GM21447 (cell line): ENCODE measurements around the gene ZNF8.
"Not testable (repeated sequence)": the region's sequence is repeated elsewhere in the genome, so short reads cannot be mapped to it uniquely, and the experiment has no call there.

Experiments
- ATAC-seq: cut with Tn5 transposase; IDR thresholded peaks from one replicate; pipeline ENCODE4 v1.9.1; 2021; ENCODE audit not compliant: unreplicated experiment

Gene ZNF8

DNA sequence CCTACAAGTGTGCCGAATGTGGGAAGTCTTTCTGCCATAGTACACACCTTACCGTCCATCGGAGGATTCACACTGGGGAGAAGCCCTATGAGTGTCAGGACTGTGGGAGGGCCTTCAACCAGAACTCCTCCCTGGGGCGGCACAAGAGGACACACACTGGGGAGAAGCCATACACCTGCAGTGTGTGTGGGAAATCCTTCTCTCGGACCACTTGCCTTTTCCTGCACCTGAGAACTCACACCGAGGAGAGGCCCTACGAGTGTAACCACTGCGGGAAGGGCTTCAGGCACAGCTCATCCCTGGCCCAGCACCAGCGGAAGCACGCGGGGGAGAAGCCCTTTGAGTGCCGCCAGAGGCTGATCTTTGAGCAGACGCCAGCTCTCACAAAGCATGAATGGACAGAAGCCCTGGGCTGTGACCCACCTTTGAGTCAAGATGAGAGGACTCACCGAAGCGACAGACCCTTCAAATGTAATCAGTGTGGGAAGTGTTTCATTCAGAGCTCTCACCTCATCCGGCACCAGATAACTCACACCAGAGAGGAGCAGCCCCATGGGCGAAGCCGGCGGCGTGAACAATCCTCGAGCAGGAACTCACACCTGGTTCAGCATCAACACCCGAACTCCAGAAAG is 16.1 kb downstream of the ZNF8 start:
- no peak for ATAC-seq

GRCh38 chr19:58296104-58296503 is 17.3 kb downstream of the ZNF8 start:
- no peak for ATAC-seq

- ATAC-seq = no peak
Observed at GRCh38 chr19:58300620-58301019, 21.9 kb downstream of the ZNF8 start.

DNA sequence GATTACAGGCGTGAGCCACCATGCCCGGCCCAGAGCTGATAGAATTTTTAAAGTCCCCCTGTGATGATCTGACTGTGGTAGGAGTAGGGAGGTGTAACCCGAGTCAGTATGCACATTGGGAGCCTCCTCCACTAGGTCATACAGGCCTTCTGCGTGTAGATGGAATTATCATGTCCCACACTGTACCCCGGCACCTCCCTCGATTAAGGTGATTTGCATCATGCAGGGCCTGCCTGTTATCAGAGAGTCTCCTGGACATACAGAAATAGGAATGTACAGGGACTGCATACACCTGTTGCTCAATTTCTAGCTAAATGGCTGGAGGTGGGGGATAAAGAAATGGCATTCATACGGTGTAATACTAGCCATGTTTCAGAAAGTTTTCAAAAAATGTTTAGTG is 25.5 kb downstream of the ZNF8 start:
- no peak for ATAC-seq

GRCh38 chr19:58304748-58305064 is 26.0 kb downstream of the ZNF8 start:
- ATAC-seq = no peak

- peak; percentile 95 for ATAC-seq
Observed at GRCh38 chr19:58305065-58305931, 26.5 kb downstream of the ZNF8 start, which contains the start of gene ERVK3-1. Gene ERVK3-1, plus strand, starts transcription at chr19:58305377. Its CDS starts 6,792 bp downstream, at chr19:58312169.

DNA sequence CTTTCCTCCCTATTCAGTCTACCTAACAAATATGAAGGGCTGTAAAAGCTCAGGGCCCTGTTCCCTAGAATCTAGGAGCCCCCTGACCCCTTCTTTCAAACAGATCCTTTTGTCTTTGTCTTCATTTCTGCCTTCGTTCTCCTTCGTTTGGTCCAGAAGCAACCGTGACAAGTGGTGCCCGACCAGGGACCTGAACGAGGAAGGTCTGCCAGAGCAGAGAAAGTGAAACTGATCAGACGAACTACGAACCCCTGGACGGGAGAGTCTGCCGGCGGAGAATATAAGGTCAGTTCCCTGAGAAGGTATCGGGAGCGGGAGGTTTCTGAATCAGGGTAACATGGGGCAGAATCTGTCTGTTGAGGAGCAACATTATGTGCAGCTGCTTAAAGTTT is 27.2 kb downstream of the ZNF8 start:
- ATAC-seq = no peak

- no peak for ATAC-seq
Observed at GRCh38 chr19:58307736-58308135, 29.0 kb downstream of the ZNF8 start.

- ATAC-seq = not testable (repeated sequence)
Observed at GRCh38 chr19:58310685-58311084, 31.9 kb downstream of the ZNF8 start.

GRCh38 chr19:58311345-58311865 is 32.6 kb downstream of the ZNF8 start:
- ATAC-seq = no peak

GRCh38 chr19:58315580-58315979 is 36.8 kb downstream of the ZNF8 start:
- no peak for ATAC-seq

- no peak for ATAC-seq
Observed at GRCh38 chr19:58317476-58318072, 38.8 kb downstream of the ZNF8 start.

GRCh38 chr19:58318297-58318696 is 39.5 kb downstream of the ZNF8 start:
- no peak for ATAC-seq

DNA sequence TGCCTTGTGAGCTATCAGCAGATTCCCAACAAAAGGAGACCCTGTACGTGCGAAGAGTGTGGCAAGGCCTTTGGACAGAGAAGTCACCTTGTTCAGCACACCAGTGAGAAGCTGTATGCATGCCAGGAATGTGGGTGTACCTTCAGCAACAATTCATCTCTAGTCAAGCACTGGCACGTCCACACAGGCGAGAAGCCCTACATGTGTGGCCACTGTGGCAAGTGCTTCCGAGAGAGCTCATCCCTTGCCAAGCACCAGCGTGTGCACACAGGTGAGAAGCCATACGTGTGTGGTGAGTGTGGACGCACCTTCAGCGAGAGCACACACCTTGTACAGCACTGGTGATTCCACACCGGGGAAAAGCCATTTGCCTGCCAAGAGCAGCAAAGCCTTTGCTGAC is 40.5 kb downstream of the ZNF8 start:
- ATAC-seq = no peak

GRCh38 chr19:58325311-58326022 is 46.7 kb downstream of the ZNF8 start:
- ATAC-seq = no peak

DNA sequence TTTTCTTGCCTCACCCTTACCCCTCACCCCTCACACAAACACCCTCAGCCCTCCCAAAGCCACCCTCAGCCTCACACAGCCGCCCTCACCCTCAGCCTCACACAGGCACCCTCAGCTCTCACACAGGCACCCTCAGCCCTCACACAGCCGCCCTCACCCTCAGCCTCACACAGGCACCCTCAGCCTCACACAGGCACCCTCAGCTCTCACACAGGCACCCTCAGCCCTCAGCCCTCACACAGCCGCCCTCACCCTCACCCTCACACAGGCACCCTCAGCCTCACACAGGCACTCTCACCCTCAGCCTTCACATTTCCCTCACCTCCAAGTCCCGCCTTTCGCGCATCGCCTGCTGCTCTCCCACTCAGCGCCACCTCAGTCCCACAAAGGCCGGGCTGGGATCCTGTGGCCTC is 47.8 kb downstream of the ZNF8 start:
- ATAC-seq = peak; percentile 9

DNA sequence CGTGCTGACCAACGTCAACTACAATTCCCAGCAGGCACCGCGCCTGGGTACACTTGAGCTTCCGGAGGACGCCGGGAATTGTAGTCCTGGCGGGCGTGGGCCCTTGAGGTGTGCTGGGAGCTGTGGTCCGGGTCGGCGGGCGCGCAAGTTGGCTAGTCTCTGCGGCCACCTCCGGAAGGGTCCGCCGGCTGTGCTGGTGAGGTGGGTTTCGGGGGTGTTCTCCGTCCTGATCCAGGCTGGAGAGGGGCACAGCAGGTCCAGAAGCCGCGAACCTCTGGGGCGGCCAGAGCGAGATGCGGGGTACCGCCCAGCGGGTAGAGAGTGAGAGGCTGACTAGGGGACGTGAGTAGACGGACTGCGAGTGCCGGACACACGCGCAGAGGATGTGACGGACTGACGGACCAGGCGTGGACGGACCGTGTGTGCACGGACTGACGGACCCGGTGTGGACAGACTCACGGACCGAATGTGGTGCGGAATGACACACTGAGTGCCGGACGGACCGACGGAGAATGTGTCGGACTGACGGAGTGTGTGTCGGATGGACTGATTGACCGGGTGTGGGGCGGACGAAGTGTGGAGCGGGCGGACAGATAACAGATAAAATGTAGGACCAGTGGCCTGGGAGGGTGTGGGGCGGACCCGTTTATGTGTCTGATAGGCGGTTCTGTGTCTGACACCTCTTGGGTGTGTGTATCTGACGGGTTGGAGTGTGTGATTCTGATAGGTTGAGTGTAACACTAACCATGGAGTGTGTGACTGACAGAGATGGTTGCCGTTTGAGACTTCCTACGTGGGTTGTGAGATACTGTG is 48.4 kb downstream of the ZNF8 start, which contains the start of gene ZSCAN22:
Gene ZSCAN22 (plus strand): TSS at position 81 of the 813 bp plus-strand sequence. CDS start 7,809 bp downstream, outside the sequence.
- peak; percentile 83 for ATAC-seq

DNA sequence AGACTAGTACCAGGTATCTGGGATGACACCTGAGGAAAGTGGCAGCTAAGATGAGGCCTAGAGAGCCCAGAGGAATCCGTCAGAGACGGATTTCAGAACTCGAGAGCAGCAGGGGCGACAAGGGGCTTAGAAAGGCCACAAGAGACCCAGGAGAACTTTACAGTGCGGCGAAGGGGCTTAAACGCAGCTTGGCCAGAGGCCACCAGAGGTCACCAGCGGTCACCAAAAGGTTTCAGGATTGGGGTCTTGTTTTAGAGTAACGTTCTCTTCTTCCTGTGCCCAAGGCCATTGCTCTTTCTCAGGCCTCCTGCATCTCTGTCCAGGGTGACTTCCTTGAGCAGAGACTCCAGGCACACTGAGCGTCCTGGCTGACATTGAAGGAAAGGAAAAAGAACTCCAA is 50.2 kb downstream of the ZNF8 start:
- no peak for ATAC-seq

GRCh38 chr19:58330458-58330857 is 51.7 kb downstream of the ZNF8 start:
- ATAC-seq = no peak

DNA sequence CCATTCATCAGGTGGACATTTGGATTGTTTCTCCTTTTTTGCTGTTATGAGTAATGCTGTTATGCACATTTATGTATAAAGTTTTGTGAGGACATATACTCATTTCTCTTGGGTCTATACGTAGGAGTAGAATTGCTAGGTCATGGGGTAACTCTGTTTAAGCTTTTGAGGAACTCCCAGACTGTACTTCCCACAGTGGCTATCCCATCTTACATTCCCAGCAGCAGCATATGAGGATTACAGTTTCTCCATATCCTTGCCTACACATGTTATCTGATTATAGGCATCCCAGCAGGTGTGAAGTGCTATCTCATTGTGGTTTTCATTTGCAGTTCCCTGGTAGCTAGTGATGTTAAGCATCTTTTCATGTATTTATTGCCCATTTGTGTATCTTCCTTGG is 53.9 kb downstream of the ZNF8 start:
- ATAC-seq = no peak
